Colon (tissue), 2 donors: ENCODE measurements around the gene CCDC9B.

Source experiments
- FAIRE-seq: peaks from 2 replicates; lab custom pipeline; 2012; peaks lifted over from hg19 to GRCh38; lab: Jason Lieb, UNC
- donor health status: control.
- donor health status: control.

Gene CCDC9B

DNA sequence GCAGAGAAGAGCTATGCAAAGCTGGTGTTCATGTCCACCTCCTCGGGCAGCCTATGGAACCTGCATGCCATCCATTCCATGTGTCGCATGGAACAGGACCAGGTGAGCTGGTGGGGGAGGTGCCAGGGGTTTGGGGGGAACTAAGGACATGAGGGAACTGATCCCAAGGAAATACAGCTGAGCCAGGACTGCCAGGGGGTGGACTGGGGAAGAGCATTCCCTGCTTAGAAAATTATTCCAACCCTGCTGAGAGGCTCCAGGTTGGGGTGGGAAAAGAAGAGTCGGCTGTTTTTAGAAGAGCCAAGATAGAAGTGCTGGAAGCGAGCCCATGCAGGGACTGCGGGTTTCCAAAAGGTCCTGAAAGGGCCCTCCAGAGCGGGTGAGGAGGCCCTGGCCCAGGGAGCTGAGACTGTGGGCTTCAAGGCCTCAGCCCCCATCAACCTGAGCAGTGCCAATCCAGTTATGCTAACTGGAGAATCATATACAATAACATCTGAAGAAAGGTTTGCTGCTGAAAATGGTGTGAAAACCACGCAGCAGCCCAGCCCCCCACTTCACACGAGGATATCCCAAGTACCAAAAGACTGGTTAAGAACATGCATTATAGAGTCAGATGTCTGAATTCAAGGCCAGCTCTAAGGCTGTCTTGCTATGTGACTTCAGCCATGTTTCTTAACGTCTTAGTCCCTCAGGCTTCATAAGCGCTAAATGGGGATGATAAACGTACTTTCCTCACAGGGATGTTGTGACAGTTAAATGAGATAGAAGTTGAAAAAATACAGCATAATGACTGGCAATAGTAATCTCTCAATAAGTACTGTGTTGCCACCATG is 25.1 kb upstream of the CCDC9B start:
- FAIRE-seq: no peak

DNA sequence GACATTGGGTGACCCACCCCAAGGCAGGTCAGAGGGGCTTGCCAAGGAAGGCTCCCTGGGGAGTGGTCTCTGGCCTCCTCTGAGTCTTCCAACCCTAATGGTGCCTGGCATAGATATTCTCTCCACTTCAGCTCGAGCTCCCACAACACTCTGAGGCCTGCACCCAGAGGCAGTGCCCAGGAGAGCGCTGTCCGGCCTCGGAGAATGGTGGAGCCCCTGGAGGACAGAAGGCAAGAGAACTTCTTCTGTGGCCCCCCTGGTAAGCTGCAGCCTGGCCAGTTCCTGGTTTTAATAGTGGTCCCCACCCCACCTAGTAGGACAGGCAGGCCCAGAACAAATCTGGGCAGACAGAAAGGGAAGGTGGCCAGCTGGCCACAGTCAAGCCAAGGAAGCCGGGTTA is 24.3 kb upstream of the CCDC9B start:
- no peak for FAIRE-seq

DNA sequence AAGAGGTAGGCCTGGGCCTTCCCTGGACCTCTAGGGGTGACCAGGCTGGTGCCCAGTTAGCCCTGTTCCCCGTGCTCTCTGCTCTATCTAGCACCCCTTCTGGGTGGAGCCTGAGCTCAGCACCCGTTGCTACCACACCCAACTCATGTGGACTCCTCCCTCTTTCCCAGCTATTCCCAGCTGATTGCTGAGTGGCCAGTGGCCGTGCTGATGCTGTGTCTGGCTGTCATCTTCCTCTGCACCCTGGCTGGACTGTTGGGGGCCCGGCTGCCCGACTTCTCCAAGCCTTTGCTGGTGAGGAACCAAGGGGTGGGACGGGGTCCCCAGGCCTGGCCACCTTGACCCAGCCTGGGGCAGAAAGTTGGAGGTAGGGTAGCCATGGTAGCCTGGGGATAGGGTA is 23.5 kb upstream of the CCDC9B start:
- no peak for FAIRE-seq

DNA sequence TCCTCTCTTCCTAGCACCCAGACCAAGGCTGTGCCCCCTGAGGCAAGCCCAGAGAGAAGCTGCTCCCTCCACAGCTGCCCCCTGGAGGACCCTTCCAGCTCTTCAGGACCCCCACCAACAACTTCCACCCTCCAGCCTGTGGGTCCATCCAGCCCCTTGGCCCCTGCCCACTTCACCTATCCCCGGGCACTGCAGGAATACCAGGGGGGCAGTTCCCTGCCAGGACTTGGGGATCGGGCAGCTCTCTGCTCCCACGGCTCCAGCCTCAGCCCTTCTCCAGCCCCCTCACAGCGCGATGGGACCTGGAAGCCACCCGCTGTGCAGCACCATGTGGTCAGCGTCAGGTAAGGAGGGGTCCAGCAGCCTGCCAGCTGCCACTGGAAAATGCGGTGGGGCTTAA is 22.9 kb upstream of the CCDC9B start:
- no peak for FAIRE-seq

DNA sequence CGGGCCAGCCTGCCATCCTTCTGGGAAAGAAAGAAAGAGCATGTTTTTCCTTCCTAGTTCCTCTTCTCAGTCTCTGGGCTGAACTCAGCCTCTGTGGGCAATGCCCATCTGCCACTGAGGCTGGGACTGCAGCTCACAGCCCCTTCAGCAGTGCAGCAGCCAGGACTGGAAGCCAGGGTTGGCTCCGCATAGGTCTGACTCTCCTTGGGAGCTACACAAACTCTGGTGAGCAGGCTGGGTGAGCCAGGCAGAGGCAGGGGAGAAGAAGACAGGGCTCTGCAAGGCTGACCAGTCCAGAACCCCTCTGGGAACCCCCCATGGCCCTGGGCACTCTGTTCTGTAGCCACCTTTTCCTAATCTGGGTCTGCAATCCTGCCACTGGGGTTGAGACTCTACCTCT is 20.9 kb upstream of the CCDC9B start:
- FAIRE-seq: no peak

DNA sequence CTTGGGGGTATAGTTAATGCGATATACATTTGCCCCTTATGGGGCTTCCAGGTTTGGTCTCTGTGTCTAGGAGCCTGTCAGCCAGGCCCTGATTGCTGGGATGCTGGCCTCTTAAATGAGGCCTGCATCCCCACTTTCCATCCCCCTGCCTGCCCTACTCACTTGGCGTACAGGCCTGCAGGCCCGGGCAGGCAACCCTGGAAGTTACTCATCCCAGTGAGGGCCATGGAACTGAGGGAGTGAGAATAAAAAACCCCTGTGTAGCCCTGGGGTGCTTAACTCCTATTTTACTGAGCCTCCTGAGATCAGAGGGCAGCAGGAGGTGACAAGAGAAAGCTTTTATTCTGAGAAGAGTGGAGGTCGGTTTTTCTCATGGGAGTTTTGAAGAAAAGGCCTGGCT is 19.3 kb upstream of the CCDC9B start:
- no peak for FAIRE-seq

DNA sequence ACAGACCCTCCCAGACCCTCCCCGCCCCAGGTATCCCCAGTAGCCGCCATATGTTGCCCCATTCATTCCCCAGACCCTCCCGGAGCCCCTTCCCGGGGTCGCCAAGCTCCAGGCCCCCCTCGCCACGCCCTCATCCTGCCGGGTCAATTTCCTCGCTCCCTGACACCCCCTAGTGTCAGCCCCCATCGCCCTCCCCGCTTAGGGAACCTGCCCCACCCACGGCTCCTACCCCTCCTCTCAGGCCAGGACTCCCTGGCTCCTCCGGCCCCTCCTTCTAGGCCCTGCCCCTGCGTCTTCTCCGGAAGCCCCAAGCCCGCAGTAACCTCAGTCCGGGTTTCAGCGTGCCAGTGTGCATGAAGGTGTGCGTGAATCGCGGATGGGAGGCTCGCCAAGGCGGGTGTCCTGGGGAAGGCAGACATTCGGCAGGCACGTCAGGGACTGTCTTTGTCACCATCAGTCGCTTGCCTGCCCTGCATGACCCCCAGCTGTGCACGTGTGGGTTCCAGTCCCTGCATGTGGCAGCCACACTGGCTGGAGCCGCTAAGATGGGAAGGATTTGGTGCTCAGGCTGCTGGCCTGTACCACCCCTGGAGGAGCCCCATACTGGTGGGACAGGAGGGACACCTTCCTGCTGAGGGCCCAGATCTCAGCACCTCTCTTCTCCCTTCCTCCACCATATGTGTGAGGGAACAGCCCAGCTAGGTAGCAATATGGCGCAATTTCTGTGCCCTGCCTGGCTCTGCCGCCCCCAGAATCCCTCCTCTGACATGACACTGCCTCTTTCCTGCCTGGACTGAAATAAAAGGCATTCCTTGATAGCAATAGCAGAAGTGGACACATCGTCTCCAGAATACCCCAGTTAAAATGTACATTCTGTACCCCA is 18.0 kb upstream of the CCDC9B start:
- FAIRE-seq: no peak

DNA sequence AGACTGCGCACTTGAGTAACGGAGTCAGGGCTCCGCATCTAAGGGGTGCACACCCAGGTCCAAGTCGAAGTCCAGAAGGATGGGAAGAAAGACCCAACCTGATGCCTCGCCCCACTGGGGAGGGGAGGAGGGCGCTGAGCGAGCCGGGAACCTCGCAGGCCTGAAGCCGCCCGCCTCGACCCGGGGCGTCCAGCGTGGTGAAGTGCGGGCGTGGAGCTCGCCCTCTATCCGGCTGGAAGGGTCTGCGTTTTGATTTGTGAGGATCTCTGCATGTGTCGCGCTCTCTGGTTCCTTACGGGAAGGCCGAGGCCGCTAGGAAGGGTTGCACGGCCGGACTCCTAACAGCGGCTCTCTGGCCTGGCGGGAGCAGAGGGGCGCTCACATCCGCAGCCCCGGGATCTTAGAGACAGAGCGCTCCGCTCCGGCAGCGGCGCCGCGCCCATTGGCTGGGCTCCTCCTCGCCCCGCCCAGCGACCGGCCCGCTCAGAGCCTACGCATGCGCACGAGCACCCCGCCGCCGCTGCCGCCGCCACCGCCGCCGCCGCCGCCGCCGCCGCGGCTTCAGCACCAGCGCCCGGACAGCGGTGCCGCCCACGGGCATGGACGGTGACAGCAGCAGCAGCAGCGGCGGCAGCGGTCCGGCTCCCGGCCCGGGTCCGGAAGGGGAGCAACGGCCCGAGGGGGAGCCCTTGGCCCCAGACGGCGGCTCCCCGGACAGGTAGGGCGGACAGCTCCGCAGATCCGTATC is 17.2 kb upstream of the CCDC9B start, which contains the start of gene DISP2:
Gene DISP2, plus strand, starts transcription at position 497 of the 748 bp plus-strand sequence. Its CDS starts 103 bp downstream, at position 600.
- FAIRE-seq: no peak

DNA sequence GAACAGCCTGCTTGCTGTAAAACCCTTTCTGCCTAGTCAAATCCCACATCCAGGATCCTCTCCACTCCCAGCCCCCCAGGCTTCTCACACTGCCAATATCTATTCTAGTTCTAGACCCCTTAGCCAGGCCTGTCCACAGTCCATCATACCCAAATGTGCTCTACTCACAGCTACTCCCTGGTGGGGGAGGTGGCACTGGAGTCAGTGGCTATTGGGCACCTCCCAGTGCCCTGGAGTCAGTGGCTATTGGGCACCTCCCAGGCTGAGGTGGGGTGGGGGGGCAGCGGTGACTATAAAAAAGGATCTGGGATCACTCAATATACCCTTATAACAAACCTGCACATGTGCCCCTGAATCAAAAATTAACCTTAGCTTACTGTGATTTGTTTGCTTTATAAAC is 16.5 kb upstream of the CCDC9B start:
- FAIRE-seq: no peak

DNA sequence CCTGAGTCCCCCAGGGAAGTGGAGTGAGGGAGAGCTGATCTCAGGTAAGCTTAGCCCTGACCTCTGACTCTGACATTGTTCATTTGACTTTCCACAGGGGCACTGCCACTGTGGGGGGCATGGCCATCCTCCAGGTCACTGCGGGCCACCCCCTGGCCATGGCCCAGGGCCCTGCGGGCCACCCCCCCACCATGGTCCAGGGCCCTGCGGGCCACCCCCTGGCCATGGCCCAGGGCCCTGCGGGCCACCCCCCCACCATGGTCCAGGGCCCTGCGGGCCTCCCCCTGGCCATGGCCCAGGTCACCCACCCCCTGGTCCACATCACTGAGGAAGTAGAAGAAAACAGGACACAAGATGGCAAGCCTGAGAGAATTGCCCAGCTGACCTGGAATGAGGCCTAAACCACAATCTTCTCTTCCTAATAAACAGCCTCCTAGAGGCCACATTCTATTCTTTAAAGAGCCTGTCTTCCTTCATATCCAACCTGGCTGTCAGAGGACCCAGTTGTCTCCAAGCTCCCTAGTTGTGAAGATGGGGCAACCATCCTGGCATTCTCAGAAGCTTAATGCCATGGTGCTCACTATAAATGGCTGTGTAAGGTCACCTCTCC is 15.3 kb upstream of the CCDC9B start:
- no peak for FAIRE-seq

DNA sequence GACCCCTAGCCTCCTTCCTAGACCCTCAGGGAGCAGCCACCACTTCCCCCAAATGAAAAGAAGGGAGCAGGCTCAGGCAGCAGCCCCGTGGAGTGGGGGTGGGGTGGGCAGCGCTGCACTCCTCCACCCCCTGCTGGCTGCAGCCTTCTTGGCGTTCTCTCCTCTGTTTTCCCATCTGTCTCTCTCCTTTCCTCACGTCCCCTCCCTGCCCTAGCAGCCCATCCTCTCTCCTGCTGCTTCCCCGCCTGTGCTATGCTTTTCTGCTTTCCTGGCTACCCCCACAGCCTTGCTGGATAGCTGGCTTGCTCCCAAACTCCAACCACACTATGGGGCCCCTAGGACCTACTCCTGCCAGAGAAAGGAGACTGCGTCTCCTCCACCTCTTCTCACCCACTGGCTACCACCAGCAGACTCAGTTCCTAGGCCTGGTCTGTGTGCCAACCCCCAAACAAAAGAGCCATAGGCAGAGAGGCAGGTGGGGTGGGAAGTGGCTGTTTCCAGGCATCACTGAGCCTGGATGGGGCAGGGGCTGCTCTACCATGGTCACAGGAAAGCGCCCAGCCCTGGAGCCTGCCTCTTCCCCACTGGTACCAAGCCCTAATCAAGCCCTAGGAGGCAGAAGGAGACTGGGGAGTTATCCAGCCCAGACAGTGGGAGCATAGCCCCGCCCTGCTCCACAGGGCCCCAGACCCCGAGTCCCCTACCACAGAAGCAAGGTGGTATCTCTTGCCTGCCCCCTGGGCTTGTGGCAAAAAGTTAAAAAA is 13.9 kb upstream of the CCDC9B start:
- no peak for FAIRE-seq

DNA sequence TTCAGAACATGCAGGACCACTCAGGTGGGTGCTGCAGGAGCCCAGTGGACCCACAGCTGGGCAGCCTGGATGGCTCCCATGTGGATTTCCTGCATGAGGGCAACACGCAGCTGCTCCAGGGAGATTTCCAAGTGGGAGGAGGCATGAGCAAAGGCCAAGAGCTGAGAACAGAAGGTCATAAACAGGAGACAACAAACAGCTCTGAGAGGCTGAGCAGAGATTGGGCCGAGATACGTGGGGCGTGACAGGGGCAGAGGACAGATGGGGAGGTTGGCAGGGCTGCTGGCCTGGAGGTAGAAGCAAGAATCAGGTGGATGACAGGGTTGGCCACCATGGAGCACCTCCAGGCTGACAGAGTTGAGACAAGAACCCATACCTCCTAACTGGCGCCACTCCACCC is 13.0 kb upstream of the CCDC9B start:
- no peak for FAIRE-seq

DNA sequence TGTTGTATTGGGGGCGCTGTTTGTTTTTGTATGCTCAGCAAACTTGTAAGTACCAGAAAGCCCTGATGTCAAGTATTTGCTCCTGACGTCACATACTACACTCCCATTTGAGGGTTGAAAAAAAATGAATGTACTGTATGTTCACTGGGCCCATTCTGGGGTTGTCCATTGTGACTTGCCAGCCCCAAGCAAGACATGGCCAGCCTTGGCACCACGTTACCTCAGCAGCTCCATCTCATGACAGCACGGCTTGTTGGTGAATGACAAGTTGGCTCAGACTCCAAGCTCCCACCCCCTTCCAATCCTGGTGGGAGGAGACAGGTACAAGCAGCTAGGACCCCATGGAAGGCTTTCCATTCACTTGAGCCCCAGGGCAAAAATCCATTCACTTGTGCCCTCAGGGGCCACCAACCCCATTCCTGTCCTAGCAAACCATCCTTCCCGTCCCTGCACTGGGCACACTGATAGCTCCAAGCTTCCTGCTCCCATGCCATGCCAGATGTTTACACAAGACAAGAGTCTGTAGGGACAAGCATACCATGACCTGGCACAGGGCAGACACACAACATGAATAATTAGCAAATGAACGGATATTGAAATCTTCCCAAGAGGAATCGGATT is 11.7 kb upstream of the CCDC9B start:
- FAIRE-seq: no peak

DNA sequence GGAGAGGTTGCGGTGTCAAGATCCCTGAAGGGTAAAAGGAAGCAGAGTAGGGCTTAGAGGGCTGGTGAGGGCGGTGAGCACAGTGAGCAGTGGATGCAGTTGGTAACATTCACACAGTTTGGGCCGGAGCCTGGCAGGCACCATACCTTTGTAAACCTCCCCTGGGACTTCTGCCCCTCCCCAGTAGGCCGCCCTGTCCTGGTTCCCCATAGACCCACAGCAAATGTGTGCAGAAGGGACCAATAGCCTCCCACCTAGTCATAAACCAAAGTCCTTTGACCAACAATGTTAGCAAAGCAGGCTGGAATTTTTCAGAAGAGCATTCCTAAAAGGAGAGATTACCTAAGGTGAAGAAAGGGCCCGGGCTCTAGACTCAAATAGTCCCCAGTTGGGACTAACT is 8.4 kb upstream of the CCDC9B start:
- FAIRE-seq: peak; percentile 14

DNA sequence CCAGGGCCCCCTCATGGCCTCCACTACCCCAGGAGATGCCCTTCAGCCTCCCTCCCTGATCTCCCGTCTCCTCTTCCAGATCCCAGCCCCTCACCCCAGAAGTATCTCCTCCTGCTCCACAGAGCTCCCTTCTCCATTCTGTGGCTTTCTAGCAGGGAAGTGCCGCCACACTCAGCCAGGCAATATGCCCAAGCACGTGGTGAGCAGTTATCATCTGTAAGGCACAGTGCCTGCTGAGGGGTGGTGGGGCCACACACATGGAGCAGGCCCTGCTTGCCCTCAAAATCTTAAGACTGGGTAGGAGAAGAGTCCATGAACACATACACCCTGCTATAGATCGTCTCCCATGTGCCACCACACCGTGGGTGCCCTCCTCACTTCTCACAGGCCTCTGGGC is 7.7 kb upstream of the CCDC9B start:
- no peak for FAIRE-seq

DNA sequence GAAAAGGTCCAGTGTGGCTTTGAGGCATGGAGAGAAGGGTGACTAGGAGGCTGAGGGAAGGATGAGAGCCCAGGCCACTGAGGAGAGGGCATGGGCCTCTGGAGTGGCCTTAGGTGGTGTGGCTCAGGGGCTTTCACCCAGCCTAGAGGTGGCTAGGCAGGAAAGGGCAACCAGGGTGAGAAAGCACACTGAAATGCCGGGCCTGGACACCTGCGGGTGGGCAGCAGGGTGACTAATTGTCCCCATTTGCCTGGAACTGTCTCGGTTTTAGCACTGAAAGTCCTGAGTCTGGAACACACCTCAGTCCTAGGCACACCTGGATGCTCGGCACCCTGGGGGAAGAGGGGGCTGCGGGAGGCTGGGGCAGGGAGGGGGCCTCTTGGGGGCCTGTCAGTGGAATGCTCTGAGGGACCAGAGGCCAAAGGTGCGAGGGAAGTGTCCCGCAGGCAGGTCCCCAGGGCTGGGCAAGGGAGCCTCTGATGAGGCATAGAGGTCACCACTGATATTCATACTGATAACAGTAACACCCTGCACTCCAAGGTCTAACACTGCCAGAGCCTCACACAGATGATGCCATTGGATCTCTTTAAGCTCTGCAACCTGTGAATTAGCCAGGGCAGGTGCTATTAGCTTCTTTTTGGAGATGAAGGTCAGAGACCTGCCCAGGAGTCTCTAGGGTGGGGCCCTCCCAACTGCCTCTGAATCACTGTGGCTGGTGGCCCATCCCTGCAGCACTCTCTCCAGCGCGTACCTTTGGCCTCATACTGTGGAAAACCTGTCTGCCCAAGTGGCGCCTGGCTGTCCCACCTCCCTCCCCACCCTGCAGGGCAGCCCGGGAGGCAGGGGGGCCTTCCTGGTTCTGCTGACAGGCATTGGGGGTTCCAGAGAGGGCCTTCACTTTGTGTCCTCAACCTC is 7.1 kb upstream of the CCDC9B start:
- no peak for FAIRE-seq

DNA sequence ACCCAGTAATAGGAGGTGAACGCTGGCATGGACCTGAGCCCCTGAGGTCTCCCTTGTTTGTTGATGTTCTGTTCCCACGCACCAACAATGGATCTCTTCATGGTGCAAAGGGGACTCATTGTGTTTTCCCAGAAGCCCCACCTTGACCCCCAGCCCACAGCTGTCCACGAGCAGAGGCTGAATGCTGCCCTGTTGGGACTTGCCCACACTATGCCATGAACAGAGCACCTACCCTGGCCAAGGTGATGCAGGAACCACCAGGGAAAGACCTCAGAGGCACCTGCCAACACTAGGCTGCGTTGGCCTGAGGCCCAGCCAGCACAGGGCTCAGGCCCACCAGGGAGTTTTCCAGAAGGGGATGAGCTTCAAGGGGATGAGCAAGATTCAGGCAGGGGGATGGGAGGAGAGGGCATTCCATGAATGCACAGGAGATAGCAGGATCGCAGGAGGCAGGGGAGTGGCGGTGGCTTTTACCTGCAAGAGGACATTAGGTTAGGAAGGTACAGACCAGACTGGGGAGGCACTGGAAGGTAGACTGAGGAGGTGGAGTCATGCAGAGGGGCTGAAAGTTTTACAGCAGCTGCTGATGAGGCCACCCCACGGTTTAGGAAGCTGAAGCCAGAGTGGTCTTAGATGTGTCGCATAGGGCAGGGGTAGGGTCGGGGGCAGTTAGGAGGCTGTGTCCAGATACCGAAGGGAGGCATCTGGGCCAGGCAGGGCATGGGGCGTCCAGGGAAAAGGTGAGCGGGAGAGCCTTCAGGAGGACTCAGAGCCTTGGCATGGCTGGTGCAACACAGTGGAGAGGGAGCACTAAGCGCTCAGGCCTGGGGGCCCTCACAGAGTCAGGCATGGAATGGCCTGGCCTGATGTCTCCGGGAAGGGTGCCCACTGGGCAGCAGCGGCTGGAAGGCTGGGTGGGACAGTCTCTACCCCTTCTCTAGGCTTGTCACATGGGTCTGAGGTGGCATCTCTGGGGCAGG is 6.1 kb upstream of the CCDC9B start:
- no peak for FAIRE-seq

DNA sequence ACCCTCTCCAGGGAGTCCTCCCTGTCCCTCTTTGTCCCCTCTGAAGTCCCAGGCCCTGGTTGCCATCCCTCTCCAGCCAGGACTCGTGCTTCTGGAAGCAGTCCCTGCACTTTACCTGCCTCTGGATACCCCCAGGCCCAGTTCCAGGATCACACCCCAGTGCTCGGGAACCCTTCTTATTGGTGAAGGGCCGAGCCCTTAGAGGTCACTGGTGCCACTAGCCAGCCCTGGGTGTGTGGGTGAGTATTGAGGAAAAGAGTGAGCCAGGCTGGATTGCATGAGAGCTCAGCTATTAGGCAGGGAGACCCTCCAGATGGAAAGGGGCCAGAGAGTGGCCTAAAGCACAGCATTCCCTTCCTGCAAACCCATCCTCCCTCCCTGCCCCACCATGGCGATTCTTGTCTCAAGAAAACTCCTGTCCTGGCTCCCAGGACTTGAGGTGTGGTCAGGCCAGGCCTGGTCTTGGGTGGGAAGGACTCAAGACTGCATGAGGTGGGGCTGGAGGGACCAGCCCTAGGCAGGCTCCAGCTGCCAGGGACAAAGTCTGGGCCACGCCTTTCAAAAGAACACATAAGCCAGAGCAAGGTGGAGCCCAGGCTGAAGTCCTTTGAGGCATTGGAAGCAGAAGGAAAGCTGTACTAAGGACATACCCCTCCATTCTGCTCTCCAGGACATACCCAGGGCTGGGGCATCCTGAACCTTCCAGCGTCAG is 5.3 kb upstream of the CCDC9B start:
- FAIRE-seq: no peak
